Left cardiac atrium (tissue), 4 donors: ENCODE results near the gene CHKB. TPM values are rescaled to one million over a fixed set of nuclear protein-coding genes. Genes with fewer than 3 reads are reported as not detected.

Source experiments
- ATAC-seq, 2 donors: fragments of 200-7000 bp; cut with Tn5 transposase; one replicate each; pipeline ENCODE4 v1.9.1; 2020; ENCODE audit warnings: mild to moderate bottlenecking in 2 of 2, moderate library complexity in 2 of 2
- DNase-seq: peaks from one replicate; pipeline ENCODE4 v3.0.0-alpha.2; 2020
- intact Hi-C, 2 donors: fragments of 100-400 bp; cut with DNase I; formaldehyde crosslinking; loops; one replicate each; pipeline versions ENCODE4 v1.14.1 to v1.15.1; 2022 to 2023
- total RNA-seq, 2 donors: library from RNA; stranded (reverse); fragmentation: NEBNext Ultra II Directional; extraction: Animal tissue kit (Norgen Biotek cat#: 25700); gene quantifications; one replicate each; pipeline ENCODE4 v1.2.1, GENCODE V29; 2021
- donor health status: DM: no; HTN: yes; CAD: no.
- donor health status: DM: no; HTN: yes; CAD: no; lungs with severe emphysema.
- donor health status: DM: yes; HTN: yes; CAD: no.
- donor health status: Dilated cardiomyopathy.

The CHKB gene
- total RNA-seq, 2 donors from 2014 or later = 31.6 to 35.3 TPM

DNA sequence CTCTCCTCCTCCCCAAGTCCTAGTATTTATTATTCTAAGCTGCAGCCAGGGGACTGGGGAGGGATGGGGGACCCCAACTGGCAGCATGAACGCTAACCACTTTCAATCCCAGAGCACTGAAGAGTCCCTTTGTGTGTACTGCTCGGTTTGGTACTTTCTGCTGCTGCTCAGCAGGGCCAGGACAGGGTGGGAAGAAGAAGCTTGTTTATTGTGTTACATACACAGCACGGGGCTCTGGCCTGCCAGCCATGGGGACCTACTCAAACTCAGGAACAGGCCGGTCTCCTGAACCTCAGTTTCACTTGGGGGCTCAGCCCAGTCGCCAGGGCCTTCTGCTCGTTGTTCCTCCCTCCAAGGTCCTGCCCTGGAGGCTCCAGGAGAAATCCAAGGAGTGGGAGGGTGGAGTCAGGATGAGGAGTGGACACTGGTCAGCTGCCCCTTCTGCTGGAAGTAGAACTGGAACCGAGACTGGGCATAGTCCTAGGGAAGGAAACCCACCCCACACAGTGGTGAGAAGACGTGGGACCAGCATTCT is 3.8 kb downstream of the CHKB start:
- intact Hi-C loops = no loop called here
- no peak for DNase-seq
- no peak for ATAC-seq

- DNase-seq = peak; percentile 64
- peak in 1 of 2 donors; percentile 6 for ATAC-seq
- intact Hi-C loops = no loop called here
Observed at GRCh38 chr22:50577987-50578775, 4.5 kb downstream of the CHKB start, which contains the start of gene CPT1B. Gene CPT1B (minus strand): TSS chr22:50578427. CDS start chr22:50577915, 512 bp downstream.

DNA sequence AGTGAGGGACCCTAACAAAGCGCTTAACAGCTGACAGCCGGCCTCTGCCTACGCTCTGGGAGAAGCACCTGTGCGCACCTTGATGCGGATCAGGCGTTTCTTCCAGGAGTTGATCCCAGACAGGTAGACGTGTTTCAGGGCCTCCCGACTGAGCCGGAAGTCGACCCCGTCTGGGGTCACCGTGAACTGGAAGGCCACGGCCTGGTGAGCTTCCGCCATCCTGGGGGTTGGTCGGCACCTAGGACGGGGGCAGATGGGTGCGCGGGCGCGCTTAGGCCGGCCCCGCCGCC is 5.0 kb downstream of the CHKB start:
- ATAC-seq = no peak
- no peak for DNase-seq
- intact Hi-C loops = no loop called here

DNA sequence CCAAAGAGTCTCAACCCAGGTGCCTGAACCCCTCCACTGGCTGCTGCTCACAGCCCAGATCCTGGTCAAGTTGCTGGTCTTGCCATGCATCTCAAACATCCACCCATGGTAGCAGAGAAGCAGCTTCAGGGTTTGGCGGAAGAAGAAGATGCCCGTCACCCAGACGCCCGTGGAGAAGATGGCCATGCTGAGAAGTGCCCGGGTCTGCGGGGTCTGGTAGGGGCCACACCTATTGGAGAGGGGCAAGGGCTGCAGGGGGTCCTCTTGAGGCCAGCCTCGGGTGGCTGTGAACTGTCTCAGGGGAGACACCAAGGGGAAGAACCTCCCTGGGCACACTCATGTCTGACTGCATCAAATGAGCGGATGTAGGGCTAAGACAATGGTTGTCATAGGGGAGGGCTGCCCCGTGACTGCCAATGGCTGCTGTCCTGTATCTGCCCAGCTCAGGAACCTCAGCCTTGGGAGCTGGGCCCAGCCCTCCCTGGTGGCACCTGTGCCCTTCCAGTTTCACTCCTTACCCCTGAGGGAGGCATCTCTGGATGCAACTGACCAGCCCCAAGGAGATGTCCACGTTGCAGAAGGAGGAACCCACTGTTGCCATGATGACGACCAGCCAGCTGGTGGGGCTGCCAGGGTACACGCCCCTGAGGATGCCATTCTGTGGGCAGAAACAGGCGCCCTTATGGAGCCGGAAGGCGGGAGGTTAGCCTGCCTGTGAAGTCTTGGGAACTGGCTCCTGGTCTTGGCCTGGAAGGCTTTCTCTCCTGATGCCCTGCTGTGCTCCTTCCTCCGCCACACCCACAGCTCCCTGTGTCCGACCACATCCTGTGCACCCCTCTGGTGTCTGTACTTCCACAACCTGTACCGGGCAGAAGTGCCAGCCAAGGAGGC is 5.6 kb downstream of the CHKB start:
- DNase-seq (no peak), ATAC-seq (no peak)
- intact Hi-C loops = no loop called here

DNA sequence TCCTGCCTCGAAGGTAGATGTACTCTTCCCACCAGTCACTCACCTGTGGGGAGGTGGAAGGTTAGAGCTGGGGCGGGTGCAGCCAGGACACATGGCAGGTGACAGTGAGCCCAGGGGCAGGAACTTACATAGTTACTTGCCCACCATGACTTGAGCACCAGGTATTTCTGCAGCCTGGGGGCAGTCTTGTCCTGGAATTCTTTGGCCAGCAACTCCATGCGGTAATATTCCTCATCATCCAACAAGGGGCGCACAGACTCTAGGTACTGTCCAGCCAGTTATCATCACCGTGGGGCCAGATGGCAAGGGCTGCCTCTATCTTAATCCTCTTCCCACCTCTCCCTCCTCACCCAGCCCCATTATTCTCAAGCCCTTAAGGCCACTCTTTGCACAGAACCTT is 6.6 kb downstream of the CHKB start:
- ATAC-seq = no peak
- intact Hi-C loops = no loop called here
- DNase-seq = no peak

GRCh38 chr22:50575426-50575941 is 7.2 kb downstream of the CHKB start:
- no peak for DNase-seq
- intact Hi-C loops = no loop called here
- no peak for ATAC-seq

DNA sequence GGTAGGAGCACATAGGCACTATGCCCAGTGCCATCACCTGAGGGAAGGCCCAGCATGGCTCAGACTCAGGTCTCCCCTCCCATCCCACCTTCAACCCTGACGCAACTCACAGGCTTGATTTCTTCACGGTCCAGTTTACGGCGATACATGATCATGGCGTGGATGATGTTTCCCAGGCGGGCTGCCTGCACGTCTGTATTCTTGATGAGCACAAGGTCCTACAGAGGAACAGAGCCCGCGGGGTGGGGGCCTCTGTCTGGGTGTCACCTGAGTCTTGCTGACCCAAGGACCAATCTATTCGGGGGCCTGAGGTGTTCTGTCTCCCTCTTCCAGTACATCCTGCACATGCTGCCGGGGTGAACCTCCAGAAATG is 8.3 kb downstream of the CHKB start:
- intact Hi-C loops = no loop called here
- ATAC-seq (no peak), DNase-seq (no peak)

DNA sequence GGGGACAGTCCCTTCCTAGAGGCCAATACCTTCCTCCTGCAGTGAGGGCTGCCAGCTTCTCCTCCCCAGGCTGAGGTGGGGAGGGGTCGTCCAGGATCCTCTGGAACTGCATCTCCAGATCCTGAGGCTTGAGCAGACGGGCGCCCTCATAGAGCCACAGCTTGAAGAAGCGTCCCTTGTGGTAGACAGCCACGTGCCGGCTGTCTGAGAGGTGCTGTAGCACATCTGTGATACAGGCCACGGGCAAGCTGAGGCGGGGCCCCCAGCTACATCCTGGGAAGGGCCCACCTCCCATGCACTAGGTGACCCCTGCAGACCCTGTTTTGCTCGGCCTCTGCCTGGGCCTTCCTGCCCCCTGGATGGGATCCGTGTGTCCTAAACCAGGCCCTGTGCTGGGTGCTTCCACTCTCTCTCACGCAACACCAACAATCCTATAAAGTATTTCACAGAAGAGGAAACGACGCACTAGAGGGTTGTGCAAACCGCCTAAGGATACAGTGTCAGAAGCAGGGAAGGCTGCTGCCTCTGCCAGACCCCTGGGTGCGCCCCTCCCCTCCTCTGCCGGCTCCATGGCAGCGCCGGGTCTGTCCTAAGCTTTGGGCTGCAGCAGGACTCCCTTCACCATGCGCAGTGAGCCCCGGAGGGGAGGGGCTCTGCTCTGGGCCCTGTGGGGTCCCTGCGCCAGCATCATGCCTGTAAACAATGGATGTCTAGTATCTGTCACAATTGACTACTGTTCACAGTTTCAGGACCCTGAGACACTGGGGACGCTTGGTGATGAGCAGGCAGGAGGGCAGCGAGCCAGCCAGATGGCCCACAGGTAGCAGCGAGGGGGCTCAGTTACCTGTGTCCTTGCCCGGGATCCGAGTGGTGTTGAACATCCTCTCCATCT is 8.9 kb downstream of the CHKB start:
- intact Hi-C loops = no loop called here
- DNase-seq (no peak), ATAC-seq (no peak)

DNA sequence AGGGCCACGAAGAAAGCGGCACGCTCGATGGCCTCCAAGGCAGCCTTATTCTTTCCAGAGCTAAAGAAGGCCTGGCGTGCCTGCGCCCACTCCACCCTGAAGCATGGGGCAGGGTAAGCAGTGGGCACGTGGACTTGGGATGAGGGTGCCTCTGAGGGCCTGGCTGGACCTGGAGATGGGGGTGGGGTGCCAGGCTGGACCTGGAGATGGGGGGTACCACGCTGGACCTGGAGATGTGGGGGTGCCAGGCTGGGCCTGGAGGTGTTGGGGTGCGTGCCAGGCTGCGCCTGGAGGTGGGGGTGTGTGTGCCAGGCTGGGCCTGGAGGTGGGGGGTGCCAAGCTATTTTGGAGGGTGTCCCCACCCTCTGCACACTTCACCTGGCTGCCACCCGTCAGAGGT is 9.7 kb downstream of the CHKB start:
- ATAC-seq (no peak), DNase-seq (no peak)
- intact Hi-C loops = no loop called here

- intact Hi-C loops = no loop called here
- no peak for DNase-seq
Observed at GRCh38 chr22:50571264-50572175, 11.1 kb downstream of the CHKB start.

GRCh38 chr22:50570861-50571260 is 11.8 kb downstream of the CHKB start:
- intact Hi-C loops = no loop called here
- DNase-seq = no peak
- ATAC-seq = no peak

More at GRCh38 chr22:50571264-50572175, 11.1 kb downstream of the CHKB start:
- ATAC-seq = peak in 1 of 2 donors; percentile 64

GRCh38 chr22:50569896-50570535 is 12.6 kb downstream of the CHKB start:
- intact Hi-C loops = no loop called here
- ATAC-seq (no peak), DNase-seq (no peak)

- ATAC-seq (no peak), DNase-seq (no peak)
- intact Hi-C loops = no loop called here
Observed at GRCh38 chr22:50569041-50569459, 13.6 kb downstream of the CHKB start.

DNA sequence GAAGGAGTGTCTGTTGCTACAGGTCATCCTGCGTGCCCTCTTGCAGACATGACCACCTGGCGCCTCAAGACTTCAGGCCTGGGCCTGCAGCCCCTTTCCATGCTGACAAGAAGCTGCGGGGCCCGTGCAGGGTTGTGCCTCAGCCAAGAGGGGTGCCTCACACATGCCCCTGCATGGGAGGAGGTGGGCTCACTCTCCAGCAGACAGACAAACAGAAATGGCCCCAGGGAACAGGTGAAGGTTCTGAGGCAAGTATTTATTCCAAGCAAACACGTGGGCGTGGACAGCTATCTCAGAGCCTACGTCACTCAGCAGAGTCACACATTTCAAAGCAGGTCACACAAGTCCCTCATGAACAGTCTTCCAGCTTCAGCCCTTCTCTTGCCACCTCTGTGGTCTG is 14.0 kb downstream of the CHKB start:
- DNase-seq (no peak), ATAC-seq (no peak)
- intact Hi-C loops = no loop called here

GRCh38 chr22:50567721-50568252 is 14.9 kb downstream of the CHKB start:
- intact Hi-C loops = no loop called here
- DNase-seq (no peak), ATAC-seq (no peak)

DNA sequence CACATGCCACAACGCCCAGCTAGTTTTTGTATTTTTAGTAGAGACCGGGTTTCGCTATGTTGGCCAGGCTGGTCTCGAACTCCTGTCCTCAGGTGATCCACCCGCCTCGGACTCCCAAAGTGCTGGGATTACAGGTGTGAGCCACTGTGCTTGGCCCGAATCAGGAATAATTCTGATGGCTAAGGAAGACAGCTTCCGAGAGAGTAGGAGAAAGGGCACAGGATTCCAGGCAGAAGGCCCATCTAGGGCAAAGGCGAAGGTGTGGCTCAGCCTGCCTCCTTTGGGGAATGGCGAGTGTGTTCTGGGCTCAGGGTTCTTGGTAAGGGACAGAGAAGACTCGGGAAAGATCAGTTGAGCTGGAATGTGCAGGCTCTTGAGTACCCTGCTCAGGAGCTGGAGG is 18.4 kb downstream of the CHKB start:
- intact Hi-C loops = no loop called here
- DNase-seq = no peak
- no peak for ATAC-seq

GRCh38 chr22:50563413-50564160 is 19.1 kb downstream of the CHKB start:
- ATAC-seq (peak; percentile 34 to 35), DNase-seq (no peak)
- intact Hi-C loops = loop anchor here in 1 of 2 donors (2.0 kb wide), 1 partner anchor 39 kb away; the partner anchor contains the start of gene SCO2
